HEK293T (cell line): Measurements from ENCODE around the gene SPRYD4.

Source experiments
- BHLHE40 ChIP-seq: fragments of 450-650 bp; IDR thresholded peaks from 2 replicates; pipeline ENCODE4 v1.6.1; 2016; ENCODE audit warnings: mild to moderate bottlenecking, moderate library complexity, borderline replicate concordance
- ELF4 ChIP-seq: fragments of 450-650 bp; IDR thresholded peaks from 2 replicates; pipeline ENCODE4 v1.6.1; 2017; ENCODE audit warnings: antibody characterized with exemption
- FOXK2 ChIP-seq: fragments of 450-650 bp; IDR thresholded peaks from 2 replicates; pipeline ENCODE4 v1.6.1; 2016; ENCODE audit warnings: mild to moderate bottlenecking
- HDGF ChIP-seq: fragments of 450-650 bp; IDR thresholded peaks from 2 replicates; pipeline ENCODE4 v1.6.1; 2017; ENCODE audit warnings: antibody characterized with exemption, borderline replicate concordance
- L3MBTL2 ChIP-seq: fragments of 450-650 bp; conservative IDR thresholded peaks from 2 replicates; pipeline ENCODE4 v1.6.1; 2016; ENCODE audit warnings: mild to moderate bottlenecking
- NFRKB ChIP-seq: fragments of 450-650 bp; IDR thresholded peaks from 2 replicates; pipeline ENCODE4 v1.6.1; 2016; ENCODE audit warnings: mild to moderate bottlenecking, moderate library complexity
- SP1 ChIP-seq: fragments of 450-650 bp; IDR thresholded peaks from 2 replicates; pipeline ENCODE4 v1.6.1; 2017
- TARDBP ChIP-seq: fragments of 450-650 bp; IDR thresholded peaks from 2 replicates; pipeline ENCODE4 v1.6.1; 2016
- ZNF384 ChIP-seq: fragments of 450-650 bp; IDR thresholded peaks from 2 replicates; pipeline ENCODE4 v1.6.1; 2016

DNA sequence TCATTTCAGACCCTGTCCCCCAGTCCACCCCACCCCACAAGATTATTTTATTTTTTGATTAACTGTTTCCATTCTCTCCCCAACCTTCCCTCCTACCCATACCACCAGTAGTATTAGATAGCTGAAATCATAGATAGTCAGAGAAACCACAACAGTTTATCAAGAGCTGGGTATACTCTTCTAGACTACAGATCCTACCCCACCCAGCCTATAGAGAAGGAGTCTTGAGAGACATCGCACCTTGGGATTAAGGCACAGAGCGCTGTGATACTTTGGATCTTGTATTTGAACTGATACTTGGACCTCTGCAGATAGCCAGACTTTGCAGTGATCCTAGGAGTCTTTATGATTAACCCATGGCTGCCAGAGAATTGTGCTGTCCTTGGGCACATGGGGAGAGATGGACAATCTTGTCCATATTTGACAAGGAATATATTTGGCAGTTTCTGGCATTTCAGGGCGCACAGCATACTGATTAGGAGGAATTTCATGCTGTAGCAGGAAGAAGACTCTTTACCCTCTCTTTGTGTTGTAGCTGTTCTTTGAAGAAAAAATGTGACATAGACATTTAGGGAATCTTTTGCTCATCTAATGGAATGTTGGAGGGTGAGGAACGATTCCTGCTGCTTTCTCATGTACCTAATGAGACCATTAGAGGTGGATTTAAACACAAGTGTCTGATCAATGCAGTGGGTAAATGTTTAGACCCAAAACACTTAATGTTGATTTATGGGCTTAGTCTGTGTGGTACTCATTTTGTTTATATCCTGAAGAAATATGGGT is 54.2 kb downstream of the SPRYD4 start:
- TF ChIP-seq SP1 (no peak), FOXK2 (no peak), HDGF (no peak), NFRKB (no peak), BHLHE40 (no peak), TARDBP (no peak), ZNF384 (no peak), L3MBTL2 (0 out of 2 replicates have a peak, but pooled peaks have one; percentile 24), ELF4 (no peak)
